PC-3 (cell line): ENCODE measurements around the gene AGO1. TPM values are rescaled to one million over a fixed set of nuclear protein-coding genes. Genes with fewer than 3 reads are reported as not detected.
"Not testable (repeated sequence)": the region's sequence is repeated elsewhere in the genome, so short reads cannot be mapped to it uniquely, and the experiment has no call there.

Experiments
- ATAC-seq: fragments of 200-7000 bp; cut with Tn5 transposase; 2 replicates; pipeline ENCODE4 v1.9.1; 2020; ENCODE audit warnings: mild to moderate bottlenecking, moderate library complexity
- BruUV-seq: library from RNA; stranded (reverse); fragments of 400-500 nt; replicated peaks from 2 replicates; lab custom pipeline; 2021; lab: Mats Ljungman, UMichigan
- CTCF ChIA-PET: fragments of 300-600 bp; sonication (Branson Sonifier 250); formaldehyde crosslinking; loops from one replicate; lab custom pipeline; 2022; ENCODE audit warnings: antibody characterized with exemption; lab: Charles Lee
- POLR2A ChIA-PET: fragments of 300-600 bp; sonication (Branson Sonifier 250); formaldehyde crosslinking; loops from one replicate; lab custom pipeline; 2022; ENCODE audit warnings: antibody characterized with exemption; ENCODE audit not compliant: unreplicated experiment; lab: Charles Lee
- DNase-seq: peaks from one replicate; pipeline ENCODE4 v3.0.0-alpha.2; 2015
- H2AFZ ChIP-seq: fragments of 300-600 bp; sonication (generic); 2 replicates; pipeline ENCODE4 v1.6.0; 2016; ENCODE audit warnings: antibody characterized with exemption, low read length
- H3F3A ChIP-seq: fragments of 300-600 bp; sonication (generic); one replicate; pipeline ENCODE4 v1.6.0; 2017; ENCODE audit warnings: antibody characterized with exemption, low read length, control low read depth, mild to moderate bottlenecking; ENCODE audit not compliant: unreplicated experiment
- H3K27ac ChIP-seq: fragments of 300-600 bp; sonication (generic); 2 replicates; pipeline ENCODE4 v1.5.1; 2016; ENCODE audit warnings: mild to moderate bottlenecking, low read length
- H3K27me3 ChIP-seq: fragments of 300-600 bp; sonication (generic); 2 replicates; pipeline ENCODE4 v1.6.1; 2016; ENCODE audit warnings: low read length, mixed read lengths
- H3K36me3 ChIP-seq: fragments of 300-600 bp; sonication (generic); 2 replicates; pipeline ENCODE4 v1.6.1; 2016; ENCODE audit warnings: low read depth, mixed run types, low read length, mixed read lengths
- H3K4me1 ChIP-seq: fragments of 300-600 bp; sonication (generic); 2 replicates; pipeline ENCODE4 v1.5.1; 2016; ENCODE audit warnings: low read length; ENCODE audit not compliant: insufficient read depth
- H3K4me2 ChIP-seq: fragments of 300-600 bp; sonication (generic); 2 replicates; pipeline ENCODE4 v1.6.0; 2016; ENCODE audit warnings: low read length
- H3K4me3 ChIP-seq: fragments of 300-600 bp; sonication (generic); 2 replicates; pipeline ENCODE4 v1.5.1; 2016; ENCODE audit warnings: mild to moderate bottlenecking, low read length, mixed read lengths
- H3K79me2 ChIP-seq: fragments of 300-600 bp; sonication (generic); 2 replicates; pipeline ENCODE4 v1.6.1; 2017; ENCODE audit warnings: low read length, mixed read lengths
- H3K9ac ChIP-seq: fragments of 300-600 bp; sonication (generic); 2 replicates; pipeline ENCODE4 v1.6.0; 2016; ENCODE audit warnings: mild to moderate bottlenecking, low read length
- H3K9me2 ChIP-seq: fragments of 300-600 bp; sonication (generic); replicated peaks from 2 replicates; pipeline ENCODE4 v1.6.1; 2016; ENCODE audit warnings: mixed run types, low read length, mixed read lengths
- H3K9me3 ChIP-seq: fragments of 300-600 bp; sonication (generic); 2 replicates; pipeline ENCODE4 v1.6.1; 2016; ENCODE audit warnings: low read length, mixed read lengths
- H4K20me1 ChIP-seq: fragments of 300-600 bp; sonication (generic); 2 replicates; pipeline ENCODE4 v1.6.1; 2016; ENCODE audit warnings: low read length, mixed read lengths
- CTCF ChIP-seq: fragments of 300-600 bp; sonication (generic); conservative IDR thresholded peaks from 2 replicates; pipeline ENCODE4 v1.5.1; 2017; ENCODE audit warnings: antibody characterized with exemption, low read depth, mild to moderate bottlenecking, low read length
- EZH2 ChIP-seq: fragments of 300-600 bp; sonication (generic); IDR thresholded peaks from one replicate; pipeline ENCODE4 v1.6.1; 2017; ENCODE audit warnings: antibody characterized with exemption, mild to moderate bottlenecking, low read length; ENCODE audit not compliant: unreplicated experiment
- EZH2phosphoT487 ChIP-seq: fragments of 300-600 bp; sonication (generic); IDR thresholded peaks from 2 replicates; pipeline ENCODE4 v1.6.1; 2018; ENCODE audit warnings: mild to moderate bottlenecking, antibody characterized with exemption, low read length, borderline replicate concordance
- intact Hi-C: fragments of 100-400 bp; cut with micrococcal nuclease; formaldehyde crosslinking; loops from 2 replicates; pipeline ENCODE4 v1.9.0; 2023
- total RNA-seq: library from RNA; depleted of rRNA; stranded (reverse); fragments of >200 nt; gene quantifications from 2 replicates; pipeline ENCODE4 v1.2.3, GENCODE V29; 2014

Gene AGO1
- total RNA-seq, 1 experiment from 2014 or later, result 15.4 TPM

DNA sequence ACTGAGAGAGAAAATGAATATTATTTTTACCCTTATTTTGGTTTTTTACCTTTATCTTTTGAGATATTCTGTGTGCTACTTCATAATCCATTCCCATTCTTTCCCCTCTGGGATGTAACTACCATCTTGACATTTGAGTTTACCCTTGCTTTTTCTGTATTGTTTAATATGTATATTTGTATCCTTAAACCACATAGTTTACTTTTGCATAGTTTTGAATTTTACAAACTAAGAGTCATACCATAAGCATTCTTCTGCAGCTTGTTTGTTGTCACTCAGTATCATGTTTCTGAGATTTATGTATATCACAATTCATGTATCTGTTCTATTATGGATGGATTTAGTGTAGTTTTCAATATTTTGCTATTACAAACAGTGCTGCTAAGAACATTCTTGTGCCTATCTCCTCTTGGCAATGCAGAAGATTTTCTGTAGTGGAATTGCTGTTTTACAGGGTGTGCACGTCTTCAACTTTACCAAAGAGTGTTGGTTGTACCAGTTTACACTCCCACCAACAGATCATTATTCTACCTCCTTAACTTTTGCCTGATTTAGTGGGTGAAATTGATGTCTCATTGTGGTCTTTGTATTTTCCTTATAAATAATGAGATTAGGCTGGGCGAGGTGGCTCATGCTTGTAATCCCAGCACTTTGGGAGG lies 12.2 kb upstream of the AGO1 start:
- Histone ChIP-seq H3F3A (no peaks in the 10 kb centered on the region), H3K27me3 (no peaks in the 10 kb centered on the region), H3K36me3 (no peaks in the 10 kb centered on the region), H3K4me3 (no peak overlapping the region), H2AFZ (no peak overlapping the region), H4K20me1 (no peaks in the 10 kb centered on the region), H3K27ac (no peak overlapping the region), H3K9me3 (no peaks in the 10 kb centered on the region), H3K9ac (no peak overlapping the region), H3K4me1 (peaks cover 8% of the 10 kb centered on the region), H3K4me2 (peak overlapping the region; percentile 44; the same call in 1 of the 2 replicates), H3K9me2 (no peaks in the 10 kb centered on the region), H3K79me2 (no peaks in the 10 kb centered on the region)
- peak; percentile 90 for ATAC-seq
- intact Hi-C loops, result no loop called here
- ChIA-PET POLR2A (no interaction called here), CTCF (no interaction called here)
- DNase-seq, result peak; percentile 28
- TF ChIP-seq EZH2phosphoT487, result no peak
- no peak for TF ChIP-seq CTCF
- TF ChIP-seq EZH2, result no peak
- no TSS peak for BruUV-seq

DNA sequence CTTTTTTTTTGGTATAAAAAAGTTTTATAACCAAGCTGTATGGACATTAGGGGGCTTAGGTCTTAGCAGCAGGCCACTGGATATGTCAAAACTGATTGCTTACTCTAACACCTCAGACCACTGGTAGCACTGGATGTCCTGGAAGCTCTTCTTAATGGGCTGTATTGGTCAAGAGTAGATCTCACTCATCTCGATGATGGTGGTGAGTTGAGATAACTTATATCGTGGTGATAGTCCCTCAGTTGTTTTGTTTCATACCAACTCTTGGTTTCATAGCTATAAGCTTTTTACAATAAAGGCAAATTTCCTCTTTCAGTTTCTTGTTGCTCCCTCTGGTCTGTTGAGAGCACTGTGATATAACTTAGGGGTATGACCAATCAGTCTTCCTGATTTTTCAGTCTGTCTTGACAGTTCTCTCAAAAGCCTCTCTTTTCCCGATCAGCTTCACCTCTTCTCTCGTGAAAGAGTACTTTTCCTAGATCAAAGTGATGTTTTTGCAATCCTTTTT lies 9.7 kb upstream of the AGO1 start:
- TF ChIP-seq EZH2phosphoT487 (no peak), CTCF (no peak), EZH2 (no peak)
- no peaks in the 10 kb centered on the region for H3K9me3 ChIP-seq
- H3F3A ChIP-seq, result no peaks in the 10 kb centered on the region
- no peak overlapping the region for H3K27ac ChIP-seq
- CTCF ChIA-PET, result interaction anchor here (0.6 kb wide), 1 partner anchor 10 kb away, joined by 3 read pairs; the partner anchor contains the start of gene AGO1
- BruUV-seq, result no TSS peak
- no peaks in the 10 kb centered on the region for H3K79me2 ChIP-seq
- no peak overlapping the region for H3K4me3 ChIP-seq
- no peaks in the 10 kb centered on the region for H3K9me2 ChIP-seq
- H3K4me2 ChIP-seq, result no peak overlapping the region
- no peak for ATAC-seq
- H3K9ac ChIP-seq, result no peak overlapping the region
- H3K36me3 ChIP-seq, result no peaks in the 10 kb centered on the region
- no peak overlapping the region for H2AFZ ChIP-seq
- no peaks in the 10 kb centered on the region for H3K27me3 ChIP-seq
- no peak for DNase-seq
- POLR2A ChIA-PET, result no interaction called here
- no peaks in the 10 kb centered on the region for H4K20me1 ChIP-seq
- intact Hi-C loops, result no loop called here
- peaks cover 8% of the 10 kb centered on the region for H3K4me1 ChIP-seq

DNA sequence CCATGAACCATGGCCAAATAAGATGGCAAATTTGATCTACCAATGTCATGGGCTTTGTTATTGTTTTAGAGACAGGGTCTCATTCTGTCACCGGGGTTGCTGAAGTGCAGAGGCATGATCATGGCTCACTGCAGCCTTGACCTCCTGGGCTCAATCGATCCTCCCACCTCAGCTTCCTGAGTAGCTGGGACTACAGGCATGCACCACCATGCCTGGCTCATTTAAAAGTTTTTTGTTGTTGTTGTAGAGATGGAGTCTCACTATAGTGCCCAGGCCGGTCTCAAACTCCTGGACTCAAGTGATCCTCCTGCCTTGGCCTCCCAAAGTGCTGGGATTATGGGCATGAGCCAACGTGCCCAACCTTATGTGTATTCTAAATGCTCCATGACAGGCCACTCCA lies 8.9 kb upstream of the AGO1 start:
- H4K20me1 ChIP-seq, H3K27ac ChIP-seq, H3F3A ChIP-seq, H3K4me2 ChIP-seq, H3K9ac ChIP-seq, H3K79me2 ChIP-seq, H3K4me3 ChIP-seq, H3K27me3 ChIP-seq, H3K36me3 ChIP-seq, H3K4me1 ChIP-seq, CTCF ChIA-PET, ATAC-seq, intact Hi-C loops, BruUV-seq, H3K9me2 ChIP-seq, H3K9me3 ChIP-seq, POLR2A ChIA-PET, H2AFZ ChIP-seq, DNase-seq: not testable (repeated sequence)
